ENCODE data around the gene GBP3.

GRCh38 chr1:88984569-88984968, 38.1 kb downstream of the GBP3 start:
- TF ChIP-seq CTCF (IDR thresholded peaks at IDR 0.05) = no peak
- TF ChIP-seq EZH2 (IDR thresholded peaks at IDR 0.05; ENCODE audit: borderline replicate concordance, insufficient read depth, low read depth, low read length, poor library complexity, severe bottlenecking) = no peak

All from B cell (primary cell).